Measurements from ENCODE around the gene AP2B1. TPM values are rescaled to one million over a fixed set of nuclear protein-coding genes. Genes with fewer than 3 reads are reported as not detected.
A peak's percentile ranks its signal among the peaks of the same experiment; 100 is the strongest.

Gene AP2B1
- total RNA-seq, 4 donors from 2014 or later = 32.2 to 102 (median 60.1) TPM

GRCh38 chr17:35775039-35775438 is 187.9 kb downstream of the AP2B1 start:
- no peak for TF ChIP-seq POLR2A (IDR thresholded peaks at IDR 0.05)
- TF ChIP-seq, protein P1, sequence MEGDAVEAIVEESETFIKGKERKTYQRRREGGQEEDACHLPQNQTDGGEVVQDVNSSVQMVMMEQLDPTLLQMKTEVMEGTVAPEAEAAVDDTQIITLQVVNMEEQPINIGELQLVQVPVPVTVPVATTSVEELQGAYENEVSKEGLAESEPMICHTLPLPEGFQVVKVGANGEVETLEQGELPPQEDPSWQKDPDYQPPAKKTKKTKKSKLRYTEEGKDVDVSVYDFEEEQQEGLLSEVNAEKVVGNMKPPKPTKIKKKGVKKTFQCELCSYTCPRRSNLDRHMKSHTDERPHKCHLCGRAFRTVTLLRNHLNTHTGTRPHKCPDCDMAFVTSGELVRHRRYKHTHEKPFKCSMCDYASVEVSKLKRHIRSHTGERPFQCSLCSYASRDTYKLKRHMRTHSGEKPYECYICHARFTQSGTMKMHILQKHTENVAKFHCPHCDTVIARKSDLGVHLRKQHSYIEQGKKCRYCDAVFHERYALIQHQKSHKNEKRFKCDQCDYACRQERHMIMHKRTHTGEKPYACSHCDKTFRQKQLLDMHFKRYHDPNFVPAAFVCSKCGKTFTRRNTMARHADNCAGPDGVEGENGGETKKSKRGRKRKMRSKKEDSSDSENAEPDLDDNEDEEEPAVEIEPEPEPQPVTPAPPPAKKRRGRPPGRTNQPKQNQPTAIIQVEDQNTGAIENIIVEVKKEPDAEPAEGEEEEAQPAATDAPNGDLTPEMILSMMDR (IDR thresholded peaks at IDR 0.05) = no peak
- TF ChIP-seq POLR2AphosphoS5 (IDR thresholded peaks at IDR 0.05) = no peak
- TF ChIP-seq EP300 (IDR thresholded peaks at IDR 0.05; ENCODE audit: low read depth) = no peak
- Histone ChIP-seq H3K36me3 (no peaks in the 10 kb centered on the region), H3K4me1 (peaks cover 28 to 45% (median 41%) of the 10 kb centered on the region in 4 donors), H3K27me3 (no peaks in the 10 kb centered on the region), H3K27ac (peak overlapping the region; percentile 66 to 88 (median 80)), H3K9me3 (no peaks in the 10 kb centered on the region), H3K4me3 (no peak overlapping the region)
- intact Hi-C loops (cut with DNase I; ENCODE audit: low total_unique reads) (no loop called here), in situ Hi-C loops (cut with MboI; ENCODE audit: low pct_ligation_motif_present in 1 of 4, low pct_unique_long_range_greater_than_20kb in 1 of 4, low sequenced_read_pairs in 3 of 4) (no loop called here)
- no peak for DNase-seq
- WGBS, 2 donors (ENCODE audit: low coverage in 1 of 2) = 46% methylated on average over 5 of the region's 5 CpGs; no CpG with 5 or more reads in 1 of the 2 donors

DNA sequence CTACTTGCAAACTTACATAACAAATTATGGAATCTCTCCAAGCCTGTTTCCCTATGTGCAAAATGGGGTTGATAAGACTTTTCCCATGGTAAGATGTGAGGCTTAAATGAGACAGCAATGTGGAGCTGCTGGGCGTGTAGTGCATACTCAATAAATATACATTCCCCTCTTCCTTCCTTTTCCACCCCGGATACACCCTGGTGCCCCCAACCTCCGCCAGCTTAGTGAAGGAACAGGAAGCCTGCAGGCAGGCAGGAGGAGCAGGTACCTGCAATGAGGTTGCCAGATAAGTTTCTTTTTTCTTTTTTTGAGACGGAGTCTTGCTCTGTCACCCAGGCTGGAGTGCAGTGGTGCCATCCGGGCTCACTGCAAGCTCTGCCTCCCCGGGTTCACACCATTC is 188.5 kb downstream of the AP2B1 start:
- intact Hi-C loops (cut with DNase I; ENCODE audit: low total_unique reads) = no loop called here
- Histone ChIP-seq H3K4me3 (no peak overlapping the region), H3K27ac (peak overlapping the region; percentile 66 to 88 (median 80)), H3K27me3 (no peaks in the 10 kb centered on the region), H3K36me3 (no peaks in the 10 kb centered on the region), H3K9me3 (no peaks in the 10 kb centered on the region), H3K4me1 (peaks cover 28 to 45% (median 41%) of the 10 kb centered on the region in 4 donors)
- in situ Hi-C loops (cut with MboI; ENCODE audit: low pct_ligation_motif_present in 1 of 4, low pct_unique_long_range_greater_than_20kb in 1 of 4, low sequenced_read_pairs in 3 of 4) = no loop called here
- WGBS, 2 donors (ENCODE audit: low coverage in 1 of 2) = 49 to 62% methylated on average over 5 to 6 of the region's 6 CpGs
- TF ChIP-seq POLR2AphosphoS5 (IDR thresholded peaks at IDR 0.05) (no peak), POLR2A (IDR thresholded peaks at IDR 0.05) (no peak), EP300 (IDR thresholded peaks at IDR 0.05; ENCODE audit: low read depth) (no peak)
- TF ChIP-seq, protein P1 (IDR thresholded peaks at IDR 0.05) = no peak
- no peak for DNase-seq

Small RNA genes within 50 kb of the gene (small RNA-seq; reads per million reads assigned to genes)
- gene AC004134.1 = 0 reads per million in 4 donors
- 0 reads per million in 4 donors for gene AC015911.1
- 139 to 571 (median 271) reads per million in 4 donors for gene SNORD7

Other genes starting within 250 kb of the AP2B1 start
- 10 to 100 TPM in 1 of 4 donors, 1 to 10 TPM in 3; 3.0 to 18.6 (median 6.0) TPM for gene SLFN11, start 213.7 kb upstream of the AP2B1 start, total RNA-seq
- 10 to 100 TPM in 1 of 4 donors, 1 to 10 TPM in 2, not detected in 1; 1.6 to 34.8 (median 3.5) TPM for gene SLFN12, start 154.8 kb upstream of the AP2B1 start, total RNA-seq
- gene SLFN13, start 138.6 kb upstream of the AP2B1 start, total RNA-seq = 10 to 100 TPM in 2 of 4 donors, 1 to 10 TPM in 2; 2.8 to 28.8 (median 8.5) TPM
- 1 to 10 TPM; 1.4 to 6.2 (median 3.1) TPM for gene SLFN12L, start 49.6 kb upstream of the AP2B1 start, total RNA-seq
- not detected for gene SLFN14, start 26.5 kb upstream of the AP2B1 start, total RNA-seq
- gene PEX12, start 8.8 kb upstream of the AP2B1 start, total RNA-seq = 1 to 10 TPM in 2 of 4 donors, under 1 TPM in 1, not detected in 1; 0.75 to 5.2 (median 3.0) TPM
- gene RASL10B, start 144.3 kb downstream of the AP2B1 start, total RNA-seq = 1 to 10 TPM in 2 of 4 donors, under 1 TPM in 2; 0.41 to 1.6 (median 1.1) TPM
- gene GAS2L2, start 165.9 kb downstream of the AP2B1 start, total RNA-seq = not detected
- not detected for gene C17orf50, start 173.6 kb downstream of the AP2B1 start, total RNA-seq
- 100 to 1,000 TPM; 104 to 368 (median 128) TPM for gene MMP28, start 208.3 kb downstream of the AP2B1 start, total RNA-seq
- gene TAF15, start 222.2 kb downstream of the AP2B1 start, total RNA-seq = 10 to 100 TPM; 13.1 to 74.3 (median 37.9) TPM

All from transverse colon (tissue), 4 donors.